Measurements from ENCODE around the gene INTS15. TPM values are rescaled to one million over a fixed set of nuclear protein-coding genes. Genes with fewer than 3 reads are reported as not detected.

INTS15 gene
- total RNA-seq, 1 experiment from 2014 or later: 46.8 TPM

DNA sequence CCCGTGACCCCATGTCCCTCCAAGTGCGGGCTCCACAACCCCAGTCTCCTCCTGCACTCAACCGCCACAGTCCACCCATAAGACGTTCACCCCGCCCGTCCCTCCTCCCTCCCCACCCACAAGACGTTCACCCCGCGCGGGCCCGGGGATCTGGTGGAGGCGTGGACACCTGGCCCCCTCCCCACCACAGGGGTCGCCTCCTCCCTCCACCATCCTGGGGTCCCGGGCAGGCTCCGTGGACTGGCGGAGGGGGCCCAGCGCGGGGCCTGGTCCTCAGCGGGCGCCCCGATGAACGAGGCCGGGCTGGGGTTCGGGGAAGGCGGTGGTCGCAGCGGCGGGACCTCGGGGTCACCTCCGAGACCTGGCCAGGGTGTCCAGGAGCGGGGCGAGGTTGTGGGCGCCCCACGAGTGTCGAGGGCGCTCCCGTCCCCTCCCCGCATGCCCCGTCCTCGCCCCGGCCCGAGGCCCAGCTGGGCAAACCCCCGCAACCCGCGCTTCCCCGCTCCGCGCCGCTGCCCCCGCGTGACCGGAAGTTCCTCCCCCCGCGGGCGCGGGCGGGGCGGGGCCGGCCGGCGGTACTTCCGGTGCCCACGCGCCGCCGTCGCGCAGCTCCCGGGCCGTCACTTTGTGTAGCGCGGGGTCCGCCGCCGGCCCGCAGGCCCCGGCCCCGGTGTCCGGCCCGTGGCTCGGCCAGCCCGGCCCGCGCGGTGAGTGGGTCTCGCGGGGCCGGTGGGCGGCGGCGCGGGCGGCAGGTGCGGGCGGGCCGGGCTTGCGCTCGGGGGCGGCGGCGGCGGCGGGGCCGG is 47.1 kb downstream of the INTS15 start, which contains the start of gene ZNF316:
TSS of gene ZNF316 (plus strand) at position 578 of the 803 bp plus-strand sequence. CDS start 5,092 bp downstream, outside the sequence.
- H3K27ac ChIP-seq (ENCODE audit: low read length): peak within 1 kb of the TSS; percentile 84
- DNase-seq (ENCODE audit: low read depth, low spot score): no peak

DNA sequence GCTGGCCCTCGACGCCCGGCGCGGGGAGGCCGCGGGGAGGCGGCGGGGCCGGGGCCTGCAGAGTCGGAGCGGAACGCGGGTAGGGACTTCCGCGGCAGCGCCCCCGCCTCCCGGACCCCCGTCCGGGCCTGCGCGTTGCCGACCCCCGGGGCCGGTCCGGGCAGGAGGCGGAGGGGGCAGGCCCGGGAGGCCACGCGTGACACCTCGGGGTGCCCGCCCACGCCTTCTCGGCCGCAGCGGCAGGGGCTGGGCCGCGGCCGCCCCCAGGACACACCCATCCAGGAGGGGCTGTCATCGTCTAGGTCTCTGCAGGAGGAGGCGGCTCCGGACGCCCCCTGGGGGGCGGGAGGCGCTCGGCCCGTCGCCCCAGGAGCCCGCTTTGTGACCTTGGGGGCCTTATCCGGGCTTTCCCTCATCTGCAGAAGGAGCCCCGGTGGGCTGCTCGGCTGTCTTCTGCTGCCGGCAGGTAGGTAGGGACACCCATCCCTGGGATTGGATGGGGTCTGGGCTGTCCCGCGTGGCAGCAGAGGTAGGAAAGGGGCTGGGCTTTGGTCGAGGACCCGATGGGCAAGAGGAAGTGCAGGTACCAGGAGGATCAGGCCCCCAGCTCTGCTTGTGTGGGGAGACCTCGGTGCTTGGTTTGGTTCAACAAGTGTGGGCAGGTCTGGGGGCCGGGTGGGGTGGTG is 47.9 kb downstream of the INTS15 start:
- DNase-seq (ENCODE audit: low read depth, low spot score) (no peak), ATAC-seq (peak; percentile 78)
- peak overlapping the region; percentile 75 for H3K27ac ChIP-seq (ENCODE audit: low read length)
- intact Hi-C loops (cut with micrococcal nuclease; ENCODE audit: unreplicated experiment) (no loop called here), in situ Hi-C loops (cut with HindIII; ENCODE audit: low pct_unique_long_range_greater_than_20kb, low sequenced_read_pairs) (no loop called here)
- ChIA-PET POLR2A (no interaction called here), CTCF (interaction anchor here (0.6 kb wide), 1 partner anchor 90 kb away, joined by 3 read pairs; no protein-coding TSS in a partner anchor)
- 0 out of 2 replicates have a peak, but pooled peaks have one; percentile 42 for TF ChIP-seq SIN3A (IDR thresholded peaks at IDR 0.05; ENCODE audit: borderline replicate concordance, insufficient read depth, low read depth, low read length)
- no peak for TF ChIP-seq POLR2AphosphoS5 (IDR thresholded peaks at IDR 0.05; ENCODE audit: low read depth, low read length)
- TF ChIP-seq, protein P1, sequence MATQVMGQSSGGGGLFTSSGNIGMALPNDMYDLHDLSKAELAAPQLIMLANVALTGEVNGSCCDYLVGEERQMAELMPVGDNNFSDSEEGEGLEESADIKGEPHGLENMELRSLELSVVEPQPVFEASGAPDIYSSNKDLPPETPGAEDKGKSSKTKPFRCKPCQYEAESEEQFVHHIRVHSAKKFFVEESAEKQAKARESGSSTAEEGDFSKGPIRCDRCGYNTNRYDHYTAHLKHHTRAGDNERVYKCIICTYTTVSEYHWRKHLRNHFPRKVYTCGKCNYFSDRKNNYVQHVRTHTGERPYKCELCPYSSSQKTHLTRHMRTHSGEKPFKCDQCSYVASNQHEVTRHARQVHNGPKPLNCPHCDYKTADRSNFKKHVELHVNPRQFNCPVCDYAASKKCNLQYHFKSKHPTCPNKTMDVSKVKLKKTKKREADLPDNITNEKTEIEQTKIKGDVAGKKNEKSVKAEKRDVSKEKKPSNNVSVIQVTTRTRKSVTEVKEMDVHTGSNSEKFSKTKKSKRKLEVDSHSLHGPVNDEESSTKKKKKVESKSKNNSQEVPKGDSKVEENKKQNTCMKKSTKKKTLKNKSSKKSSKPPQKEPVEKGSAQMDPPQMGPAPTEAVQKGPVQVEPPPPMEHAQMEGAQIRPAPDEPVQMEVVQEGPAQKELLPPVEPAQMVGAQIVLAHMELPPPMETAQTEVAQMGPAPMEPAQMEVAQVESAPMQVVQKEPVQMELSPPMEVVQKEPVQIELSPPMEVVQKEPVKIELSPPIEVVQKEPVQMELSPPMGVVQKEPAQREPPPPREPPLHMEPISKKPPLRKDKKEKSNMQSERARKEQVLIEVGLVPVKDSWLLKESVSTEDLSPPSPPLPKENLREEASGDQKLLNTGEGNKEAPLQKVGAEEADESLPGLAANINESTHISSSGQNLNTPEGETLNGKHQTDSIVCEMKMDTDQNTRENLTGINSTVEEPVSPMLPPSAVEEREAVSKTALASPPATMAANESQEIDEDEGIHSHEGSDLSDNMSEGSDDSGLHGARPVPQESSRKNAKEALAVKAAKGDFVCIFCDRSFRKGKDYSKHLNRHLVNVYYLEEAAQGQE (IDR thresholded peaks at IDR 0.05; ENCODE audit: insufficient read depth in 1 of 2, low read depth in 2 of 2, low read length in 1 of 2): no peak
- no peaks in the 10 kb centered on the region for H3K9me3 ChIP-seq (ENCODE audit: control insufficient read depth, insufficient read depth, low read depth, low read length)
- BruUV-seq (replicated peaks): no TSS peak
- peak overlapping the region; percentile 77 to 78 for H3K4me3 ChIP-seq (ENCODE audit: low read depth in 2 of 2, low read length in 2 of 2)
- peaks cover 15% of the 10 kb centered on the region for H3K4me1 ChIP-seq (ENCODE audit: control insufficient read depth, insufficient read depth, low read length)
- H3K36me3 ChIP-seq (ENCODE audit: control insufficient read depth, insufficient read depth, low read length): peaks cover 4% of the 10 kb centered on the region; the same call in 1 of the 2 replicates
- no peaks in the 10 kb centered on the region for H3K27me3 ChIP-seq (ENCODE audit: control insufficient read depth, insufficient read depth, low read length)

More for the DNA sequence above, 47.1 kb downstream of the INTS15 start, which contains the start of gene ZNF316:
- BruUV-seq (replicated peaks): TSS peak; percentile 91
- H3K4me1 ChIP-seq (ENCODE audit: control insufficient read depth, insufficient read depth, low read length): peaks cover 15% of the 10 kb centered on the region
- peak; percentile 84 for ATAC-seq
- intact Hi-C loops (cut with micrococcal nuclease; ENCODE audit: unreplicated experiment): no loop called here
- ChIA-PET CTCF (interaction anchor here (0.6 kb wide), 1 partner anchor 89 kb away, joined by 3 read pairs; no protein-coding TSS in a partner anchor), POLR2A (no interaction called here)
- no peaks in the 10 kb centered on the region for H3K9me3 ChIP-seq (ENCODE audit: control insufficient read depth, insufficient read depth, low read depth, low read length)
- TF ChIP-seq POLR2AphosphoS5 (IDR thresholded peaks at IDR 0.05; ENCODE audit: low read depth, low read length): peak; percentile 76
- TF ChIP-seq, protein P2, sequence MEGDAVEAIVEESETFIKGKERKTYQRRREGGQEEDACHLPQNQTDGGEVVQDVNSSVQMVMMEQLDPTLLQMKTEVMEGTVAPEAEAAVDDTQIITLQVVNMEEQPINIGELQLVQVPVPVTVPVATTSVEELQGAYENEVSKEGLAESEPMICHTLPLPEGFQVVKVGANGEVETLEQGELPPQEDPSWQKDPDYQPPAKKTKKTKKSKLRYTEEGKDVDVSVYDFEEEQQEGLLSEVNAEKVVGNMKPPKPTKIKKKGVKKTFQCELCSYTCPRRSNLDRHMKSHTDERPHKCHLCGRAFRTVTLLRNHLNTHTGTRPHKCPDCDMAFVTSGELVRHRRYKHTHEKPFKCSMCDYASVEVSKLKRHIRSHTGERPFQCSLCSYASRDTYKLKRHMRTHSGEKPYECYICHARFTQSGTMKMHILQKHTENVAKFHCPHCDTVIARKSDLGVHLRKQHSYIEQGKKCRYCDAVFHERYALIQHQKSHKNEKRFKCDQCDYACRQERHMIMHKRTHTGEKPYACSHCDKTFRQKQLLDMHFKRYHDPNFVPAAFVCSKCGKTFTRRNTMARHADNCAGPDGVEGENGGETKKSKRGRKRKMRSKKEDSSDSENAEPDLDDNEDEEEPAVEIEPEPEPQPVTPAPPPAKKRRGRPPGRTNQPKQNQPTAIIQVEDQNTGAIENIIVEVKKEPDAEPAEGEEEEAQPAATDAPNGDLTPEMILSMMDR (IDR thresholded peaks at IDR 0.05): no peak
- H3K4me3 ChIP-seq (ENCODE audit: low read depth in 2 of 2, low read length in 2 of 2): peak within 1 kb of the TSS; percentile 77 to 78
- H3K36me3 ChIP-seq (ENCODE audit: control insufficient read depth, insufficient read depth, low read length): peaks cover 4% of the 10 kb centered on the region; the same call in 1 of the 2 replicates
- no peaks in the 10 kb centered on the region for H3K27me3 ChIP-seq (ENCODE audit: control insufficient read depth, insufficient read depth, low read length)
- in situ Hi-C loops (cut with HindIII; ENCODE audit: low pct_unique_long_range_greater_than_20kb, low sequenced_read_pairs): no loop called here
